ENCODE results near the gene NNT.

DNA sequence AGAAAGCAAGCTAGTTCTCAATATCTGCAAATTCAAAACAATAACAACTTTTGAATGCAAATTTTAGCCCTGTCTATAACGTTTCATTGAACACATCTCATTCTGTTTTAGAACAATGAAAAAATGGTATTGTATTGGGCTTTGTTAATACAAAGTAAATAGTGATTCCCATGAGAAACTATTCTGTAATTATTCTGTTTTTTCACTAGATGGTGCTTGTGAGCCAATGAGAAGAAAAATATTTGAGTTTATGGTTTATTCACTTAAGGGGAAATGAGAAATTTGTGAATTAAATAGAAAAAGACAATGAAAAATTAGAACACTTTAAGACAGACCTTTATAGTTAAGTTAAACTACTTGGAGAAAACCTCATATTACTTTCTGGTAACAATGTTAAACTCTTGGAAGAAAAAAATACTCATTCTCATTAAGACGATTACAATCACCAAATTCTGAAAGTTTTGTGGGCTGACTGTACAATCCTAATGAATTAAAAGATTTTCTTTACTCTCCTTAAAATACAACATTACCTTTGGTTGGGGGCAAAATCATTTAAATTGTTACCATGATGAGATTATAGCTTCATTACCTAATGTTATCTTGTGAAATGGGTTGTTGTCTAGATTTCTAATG lies 127.0 kb downstream of the NNT start:
- TF ChIP-seq POLR2A (IDR thresholded peaks at IDR 0.05; ENCODE audit: low read depth, low read length) (no peak), EZH2 (IDR thresholded peaks at IDR 0.05; ENCODE audit: borderline replicate concordance, control insufficient read depth, low read depth, low read length) (no peak)

All from GM12878 (cell line).